Measurements from ENCODE around the gene SCGB2B2. TPM values are rescaled to one million over a fixed set of nuclear protein-coding genes. Genes with fewer than 3 reads are reported as not detected.

Gene SCGB2B2
- total RNA-seq, 1 donor from 2014 or later, result 0.41 TPM

DNA sequence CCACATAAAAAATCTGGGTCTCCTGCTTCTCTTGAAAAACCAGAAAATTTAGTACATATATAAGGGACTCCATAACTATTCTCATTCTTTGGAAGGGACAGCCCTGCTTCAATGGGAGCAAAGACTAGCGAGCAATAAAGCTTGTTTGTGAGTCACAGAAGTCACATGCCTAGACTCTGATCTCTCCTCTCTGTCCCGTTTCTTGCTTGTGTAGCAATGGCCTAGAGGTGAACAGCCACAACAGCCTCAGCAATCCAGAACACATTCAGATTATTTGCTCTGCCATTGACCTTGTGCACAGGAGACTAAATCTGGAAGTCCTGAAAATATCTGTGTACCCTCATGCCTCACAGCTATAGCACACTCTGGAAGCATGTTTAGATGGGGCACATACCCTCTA, 43.2 kb downstream of the SCGB2B2 start:
- no peak for DNase-seq (ENCODE audit: low spot score in 2 of 2)
- no peak for FAIRE-seq

Small RNAs within 50 kb of the gene (small RNA-seq; reads per million reads assigned to genes)
- gene RF00611, result not detected

Other genes starting within 250 kb of the SCGB2B2 start
- gene UBA2, start 248.8 kb downstream of the SCGB2B2 start, total RNA-seq, result 187 TPM
- 20.4 TPM for gene WTIP, start 195.4 kb downstream of the SCGB2B2 start, total RNA-seq
- 59.5 TPM for gene ZNF302, start 519 bp upstream of the SCGB2B2 start, total RNA-seq
- gene ZNF181, start 57.1 kb upstream of the SCGB2B2 start, total RNA-seq, result 41.2 TPM
- 13.5 TPM for gene ZNF599, start 96.1 kb upstream of the SCGB2B2 start, total RNA-seq
- gene ZNF30, start 249.7 kb upstream of the SCGB2B2 start, total RNA-seq, result 8.2 TPM

Measured in frontal cortex (tissue), 4 donors.